Measurements from ENCODE around the gene BTRC. TPM values are rescaled to one million over a fixed set of nuclear protein-coding genes. Genes with fewer than 3 reads are reported as not detected.

The BTRC gene
- total RNA-seq, 4 donors from 2014 or later = 14.7 to 23.0 (median 16.8) TPM

DNA sequence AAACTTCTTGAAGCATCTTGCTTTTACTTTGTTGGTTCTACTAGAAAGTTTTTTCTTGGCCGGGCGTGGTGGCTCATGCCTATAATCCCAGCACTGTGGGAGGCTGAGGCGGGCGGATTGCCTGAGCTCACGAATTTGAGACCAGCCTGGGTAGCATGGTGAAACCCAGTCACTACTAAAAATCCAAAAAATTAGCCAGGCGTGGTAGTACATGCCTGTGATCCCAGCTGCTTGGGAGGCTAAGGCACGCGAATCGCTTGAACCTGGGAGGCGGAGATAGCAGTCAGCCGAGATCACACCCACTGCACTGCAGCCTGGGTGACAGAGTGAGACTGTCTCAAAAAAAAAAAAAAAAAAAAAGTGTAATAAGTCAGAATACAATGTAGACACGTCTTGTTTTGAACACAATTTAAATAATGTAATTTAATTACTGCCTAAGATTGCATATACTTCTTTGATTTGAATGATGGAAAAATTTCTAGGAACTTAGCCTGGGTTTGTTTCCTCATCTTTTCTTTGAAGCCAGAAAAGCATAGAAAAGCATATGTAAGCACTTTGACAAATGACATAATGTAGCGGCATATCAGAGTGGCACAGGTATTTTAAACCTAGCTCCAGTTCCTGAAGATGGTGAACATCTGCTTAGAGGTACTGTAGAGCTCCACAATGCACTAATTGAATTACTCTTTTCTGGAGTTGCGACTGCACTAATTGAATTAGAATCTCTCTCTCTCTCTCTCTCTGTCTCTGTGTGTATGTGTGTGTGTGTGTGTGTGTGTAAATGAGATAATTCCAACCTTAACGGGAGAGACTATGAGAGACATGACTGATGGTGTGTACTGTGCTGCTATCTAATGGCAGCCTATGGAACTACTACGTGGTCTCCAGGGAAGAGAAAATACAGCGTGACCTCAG, 87.8 kb downstream of the BTRC start:
- 61% methylated on average over 17 of the region's 17 CpGs for WGBS, 2 donors
- intact Hi-C loops (cut with DNase I; ENCODE audit: low total_unique reads) = loop anchor here (10.0 kb wide), 1 partner anchor 137 kb away; no protein-coding TSS in a partner anchor
- TF ChIP-seq, protein P1, sequence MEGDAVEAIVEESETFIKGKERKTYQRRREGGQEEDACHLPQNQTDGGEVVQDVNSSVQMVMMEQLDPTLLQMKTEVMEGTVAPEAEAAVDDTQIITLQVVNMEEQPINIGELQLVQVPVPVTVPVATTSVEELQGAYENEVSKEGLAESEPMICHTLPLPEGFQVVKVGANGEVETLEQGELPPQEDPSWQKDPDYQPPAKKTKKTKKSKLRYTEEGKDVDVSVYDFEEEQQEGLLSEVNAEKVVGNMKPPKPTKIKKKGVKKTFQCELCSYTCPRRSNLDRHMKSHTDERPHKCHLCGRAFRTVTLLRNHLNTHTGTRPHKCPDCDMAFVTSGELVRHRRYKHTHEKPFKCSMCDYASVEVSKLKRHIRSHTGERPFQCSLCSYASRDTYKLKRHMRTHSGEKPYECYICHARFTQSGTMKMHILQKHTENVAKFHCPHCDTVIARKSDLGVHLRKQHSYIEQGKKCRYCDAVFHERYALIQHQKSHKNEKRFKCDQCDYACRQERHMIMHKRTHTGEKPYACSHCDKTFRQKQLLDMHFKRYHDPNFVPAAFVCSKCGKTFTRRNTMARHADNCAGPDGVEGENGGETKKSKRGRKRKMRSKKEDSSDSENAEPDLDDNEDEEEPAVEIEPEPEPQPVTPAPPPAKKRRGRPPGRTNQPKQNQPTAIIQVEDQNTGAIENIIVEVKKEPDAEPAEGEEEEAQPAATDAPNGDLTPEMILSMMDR (IDR thresholded peaks at IDR 0.05) = no peak
- no peak for TF ChIP-seq POLR2A (IDR thresholded peaks at IDR 0.05)
- no peak for DNase-seq (ENCODE audit: low spot score in 2 of 2)
- H3K4me3 ChIP-seq (ENCODE audit: low read depth, poor library complexity, severe bottlenecking) = no peak overlapping the region

DNA sequence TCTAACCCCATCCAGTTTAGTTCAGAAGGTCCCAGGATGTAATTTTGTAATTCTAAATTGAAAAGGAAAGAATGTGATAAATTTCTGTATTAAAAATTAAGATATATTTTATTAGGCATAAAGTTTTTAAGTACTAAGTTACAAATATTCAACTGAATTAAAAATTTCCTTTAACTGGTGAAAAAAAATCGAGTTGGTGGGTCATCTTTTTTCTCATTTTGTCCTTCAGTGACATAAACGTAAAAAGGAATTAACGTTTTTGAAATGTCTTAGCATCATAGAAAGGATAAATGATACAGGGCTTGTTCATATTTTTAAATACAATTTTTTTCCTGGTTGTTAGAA, 88.5 kb downstream of the BTRC start:
- intact Hi-C loops (cut with DNase I; ENCODE audit: low total_unique reads) = loop anchor here (10.0 kb wide), 1 partner anchor 138 kb away; no protein-coding TSS in a partner anchor
- no peak overlapping the region for H3K4me3 ChIP-seq (ENCODE audit: low read depth, poor library complexity, severe bottlenecking)
- no peak for TF ChIP-seq POLR2A (IDR thresholded peaks at IDR 0.05)
- TF ChIP-seq, protein P1 (IDR thresholded peaks at IDR 0.05) = no peak
- DNase-seq (ENCODE audit: low spot score in 2 of 2) = no peak
- WGBS, 2 donors = 77 to 81% methylated on average over 3 of the region's 3 CpGs

DNA sequence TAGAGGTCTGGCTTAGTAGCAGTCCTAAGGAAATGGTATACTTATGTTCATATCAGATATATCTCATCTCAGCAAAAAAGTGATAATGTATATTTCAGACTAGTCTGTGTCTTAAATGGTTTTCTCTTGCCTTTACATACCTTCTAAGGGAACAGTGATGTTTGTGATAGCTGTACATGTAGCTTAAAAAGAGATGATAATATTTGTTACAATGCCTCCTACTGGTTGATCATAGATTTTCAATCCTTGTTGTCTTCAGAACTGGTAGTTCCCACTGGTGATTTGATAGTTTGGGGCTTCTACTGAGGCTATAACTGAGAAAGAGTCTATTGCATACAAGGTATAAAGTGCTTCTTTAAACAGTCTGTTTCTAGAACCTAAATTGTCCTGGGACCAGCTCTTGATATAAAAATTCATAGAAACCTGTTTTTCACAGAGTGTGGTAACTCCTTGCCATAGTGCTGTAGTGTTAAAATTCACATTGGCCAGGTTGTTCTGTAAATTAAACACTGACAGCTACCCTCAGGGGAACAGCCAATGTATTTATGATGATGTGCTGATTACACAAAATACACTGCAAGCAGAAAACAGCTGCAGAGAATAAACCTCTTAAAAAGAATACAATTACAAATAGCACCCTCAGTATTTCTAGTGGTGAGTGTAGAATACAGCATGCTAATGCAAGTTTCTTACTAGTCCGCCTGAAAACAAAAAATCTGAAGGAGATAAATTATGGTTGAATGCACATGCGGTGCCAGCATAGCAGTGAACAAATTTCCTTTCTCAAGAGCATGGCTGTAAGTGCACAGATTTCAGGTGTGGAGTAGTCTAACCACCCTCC, 90.3 kb downstream of the BTRC start:
- no peak for DNase-seq (ENCODE audit: low spot score in 2 of 2)
- WGBS, 2 donors = 85 to 92% methylated on average over 2 of the region's 2 CpGs
- intact Hi-C loops (cut with DNase I; ENCODE audit: low total_unique reads) = loop anchor here (10.0 kb wide), 1 partner anchor 139 kb away; no protein-coding TSS in a partner anchor
- no peak overlapping the region for H3K4me3 ChIP-seq (ENCODE audit: low read depth, poor library complexity, severe bottlenecking)
- TF ChIP-seq POLR2A (IDR thresholded peaks at IDR 0.05) = no peak
- TF ChIP-seq, protein P1 (IDR thresholded peaks at IDR 0.05) = no peak

DNA sequence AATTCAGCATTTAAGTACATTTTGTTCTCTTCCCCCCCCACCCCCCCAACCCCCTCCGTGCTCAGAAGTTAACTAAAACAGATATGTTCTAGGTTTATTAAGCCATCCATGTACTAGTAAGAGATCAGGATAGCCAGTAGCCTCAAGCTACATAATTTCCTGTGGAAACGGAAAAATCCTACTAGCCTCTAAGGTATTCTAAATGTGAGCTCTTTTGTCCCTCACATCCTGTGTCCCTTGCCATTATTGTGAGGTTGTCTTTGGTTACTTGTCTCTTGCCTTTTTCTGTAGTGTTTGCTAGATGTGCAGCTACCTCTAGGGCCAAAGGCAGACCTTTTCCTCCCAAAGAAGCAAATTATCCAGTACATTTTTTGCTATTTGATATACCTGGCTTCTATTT, 92.1 kb downstream of the BTRC start:
- no peak overlapping the region for H3K4me3 ChIP-seq (ENCODE audit: low read depth, poor library complexity, severe bottlenecking)
- intact Hi-C loops (cut with DNase I; ENCODE audit: low total_unique reads) = loop anchor here (10.0 kb wide), 1 partner anchor 141 kb away; no protein-coding TSS in a partner anchor
- WGBS, 2 donors = 79 to 84% methylated on average over 2 of the region's 2 CpGs
- TF ChIP-seq, protein P1 (IDR thresholded peaks at IDR 0.05) = no peak
- no peak for TF ChIP-seq POLR2A (IDR thresholded peaks at IDR 0.05)
- no peak for DNase-seq (ENCODE audit: low spot score in 2 of 2)

DNA sequence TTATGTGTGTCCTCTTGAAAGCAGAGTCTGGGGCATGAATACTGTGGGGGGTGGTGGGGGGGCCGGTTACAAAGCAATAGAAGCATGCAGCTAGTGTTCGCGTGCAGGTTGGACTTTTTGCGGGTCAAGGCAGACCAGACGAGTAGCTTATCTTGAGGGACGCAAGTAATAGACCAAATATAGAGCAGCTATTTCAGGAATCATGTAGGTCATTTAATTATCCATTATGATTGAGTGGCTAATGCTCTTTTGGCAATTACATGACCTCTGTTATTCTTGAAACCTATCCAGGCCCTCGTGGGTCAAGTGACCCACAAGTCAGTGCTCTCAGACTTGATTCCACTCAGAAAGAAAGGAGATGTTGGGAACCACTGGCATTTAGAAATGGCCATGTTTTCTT, 93.0 kb downstream of the BTRC start:
- DNase-seq (ENCODE audit: low spot score in 2 of 2) = no peak
- TF ChIP-seq, protein P1 (IDR thresholded peaks at IDR 0.05) = no peak
- TF ChIP-seq POLR2A (IDR thresholded peaks at IDR 0.05) = no peak
- 78 to 86% methylated on average over 7 of the region's 7 CpGs for WGBS, 2 donors
- intact Hi-C loops (cut with DNase I; ENCODE audit: low total_unique reads) = loop anchor here (10.0 kb wide), 1 partner anchor 142 kb away; no protein-coding TSS in a partner anchor
- H3K4me3 ChIP-seq (ENCODE audit: low read depth, poor library complexity, severe bottlenecking) = no peak overlapping the region

Measured in lower leg skin (tissue), 4 donors.